GM10266 (cell line): ENCODE measurements around the gene TP73.

Source experiments
- DNase-seq: peaks from one replicate; pipeline ENCODE4 v3.0.0; 2012; ENCODE audit errors: extremely low spot score
- TF ChIP-seq, protein P1 (sequence below): IDR thresholded peaks from 2 replicates; pipeline ENCODE4 v1.5.1; 2012; ENCODE audit warnings: mild to moderate bottlenecking, low read depth; ENCODE audit not compliant: control insufficient read depth, insufficient read depth; ENCODE audit errors: missing control alignments

TP73 gene

DNA sequence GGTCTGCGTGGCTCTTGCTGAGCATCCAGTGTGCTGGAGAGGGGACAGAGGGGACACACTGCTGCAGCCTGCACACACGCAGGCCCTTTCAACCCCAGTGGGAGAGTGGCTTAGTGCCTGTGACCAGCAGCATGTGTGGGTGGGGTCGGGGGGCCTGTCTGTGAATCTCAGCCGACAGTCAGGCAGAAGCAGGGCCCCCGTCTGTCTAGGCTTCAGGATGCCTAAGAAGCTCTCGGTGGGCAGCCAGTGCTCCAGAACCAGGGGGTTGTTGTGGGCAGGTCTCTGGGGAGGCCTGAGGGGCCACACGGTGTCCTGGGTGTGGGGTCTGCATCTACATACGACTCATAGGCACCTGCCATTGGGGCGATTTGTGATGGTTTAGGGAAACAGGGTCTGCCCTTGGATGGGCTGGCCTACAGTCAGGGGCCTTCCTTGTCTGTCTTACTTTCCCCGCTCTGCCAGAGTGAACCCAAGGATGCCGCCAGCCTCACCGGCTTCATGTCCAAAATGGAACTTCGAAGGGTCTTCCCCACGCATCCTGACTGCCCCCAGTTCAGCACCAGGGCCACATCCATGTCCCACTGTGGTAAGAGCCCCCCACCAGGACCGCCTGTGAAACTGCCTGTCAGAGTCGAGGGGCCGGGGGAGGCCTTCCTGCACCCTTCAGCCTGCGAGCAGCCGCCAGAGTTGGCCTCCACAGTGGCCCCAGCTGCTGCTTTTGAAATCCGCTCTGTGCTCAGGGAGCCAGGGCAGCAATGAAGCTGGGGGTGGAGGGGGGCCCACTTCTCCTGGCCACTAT lies 101.5 kb downstream of the TP73 start:
- DNase-seq = no peak
- TF ChIP-seq, protein P1, sequence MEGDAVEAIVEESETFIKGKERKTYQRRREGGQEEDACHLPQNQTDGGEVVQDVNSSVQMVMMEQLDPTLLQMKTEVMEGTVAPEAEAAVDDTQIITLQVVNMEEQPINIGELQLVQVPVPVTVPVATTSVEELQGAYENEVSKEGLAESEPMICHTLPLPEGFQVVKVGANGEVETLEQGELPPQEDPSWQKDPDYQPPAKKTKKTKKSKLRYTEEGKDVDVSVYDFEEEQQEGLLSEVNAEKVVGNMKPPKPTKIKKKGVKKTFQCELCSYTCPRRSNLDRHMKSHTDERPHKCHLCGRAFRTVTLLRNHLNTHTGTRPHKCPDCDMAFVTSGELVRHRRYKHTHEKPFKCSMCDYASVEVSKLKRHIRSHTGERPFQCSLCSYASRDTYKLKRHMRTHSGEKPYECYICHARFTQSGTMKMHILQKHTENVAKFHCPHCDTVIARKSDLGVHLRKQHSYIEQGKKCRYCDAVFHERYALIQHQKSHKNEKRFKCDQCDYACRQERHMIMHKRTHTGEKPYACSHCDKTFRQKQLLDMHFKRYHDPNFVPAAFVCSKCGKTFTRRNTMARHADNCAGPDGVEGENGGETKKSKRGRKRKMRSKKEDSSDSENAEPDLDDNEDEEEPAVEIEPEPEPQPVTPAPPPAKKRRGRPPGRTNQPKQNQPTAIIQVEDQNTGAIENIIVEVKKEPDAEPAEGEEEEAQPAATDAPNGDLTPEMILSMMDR = no peak

DNA sequence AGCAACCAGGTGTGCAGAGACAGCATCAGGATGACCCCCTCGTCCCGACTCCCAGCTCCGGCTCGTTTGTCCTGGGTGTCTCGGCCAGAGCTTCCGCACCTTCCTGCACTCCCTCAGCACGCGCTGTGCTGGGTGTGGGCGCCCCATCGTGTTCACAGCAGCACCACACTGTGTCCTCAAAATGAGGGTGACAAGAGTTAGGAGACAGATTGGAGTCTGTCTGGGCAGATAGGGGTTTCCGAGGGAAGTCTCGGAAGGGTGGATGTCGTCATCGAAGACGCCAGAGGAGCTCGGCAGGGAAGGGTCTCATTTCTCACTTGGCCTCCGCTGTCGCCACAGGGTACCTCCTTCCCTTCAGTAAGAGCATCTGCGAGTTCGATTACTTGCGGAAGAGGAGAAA lies 104.1 kb downstream of the TP73 start:
- TF ChIP-seq, protein P1 = no peak
- DNase-seq = no peak

DNA sequence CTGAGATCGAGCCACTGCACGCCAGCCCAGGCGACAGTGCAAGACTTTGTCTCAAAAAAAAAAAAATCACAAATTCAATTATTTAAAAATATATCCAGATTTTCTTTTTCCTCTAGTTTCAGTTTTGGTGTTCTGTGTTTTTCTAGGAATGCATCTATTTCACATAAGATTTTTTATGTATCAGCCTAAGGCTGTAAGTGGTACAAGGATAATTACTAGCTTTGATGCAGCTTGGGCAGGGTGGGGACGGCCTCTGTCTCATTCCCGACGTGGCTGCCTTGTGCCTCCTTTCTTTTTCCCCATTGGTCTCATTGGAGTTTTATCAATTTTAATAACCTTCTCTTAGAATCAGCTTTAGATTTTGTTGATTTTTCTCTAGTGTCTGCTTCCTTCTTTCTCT lies 106.8 kb downstream of the TP73 start:
- TF ChIP-seq, protein P1 = no peak
- no peak for DNase-seq

DNA sequence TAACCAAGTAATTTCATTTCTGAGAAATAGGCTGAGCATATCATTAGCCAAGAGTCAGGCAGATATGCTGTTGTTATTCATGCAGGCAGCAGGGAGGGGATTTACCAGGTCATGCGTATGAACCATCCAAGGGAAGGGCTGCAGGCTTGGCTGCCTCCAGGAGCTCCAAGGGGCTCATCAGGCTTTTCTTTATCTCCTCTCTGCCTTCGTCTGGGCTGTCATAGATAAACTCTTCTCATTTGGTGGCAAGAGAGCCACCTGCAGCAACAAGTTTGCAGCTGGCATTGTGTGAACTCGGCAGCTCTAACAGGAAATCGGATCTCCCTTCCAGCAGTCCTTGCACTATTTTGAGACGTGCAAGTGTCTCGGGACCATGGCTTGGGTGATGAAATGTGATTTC lies 107.5 kb downstream of the TP73 start:
- TF ChIP-seq, protein P1 = no peak
- no peak for DNase-seq

DNA sequence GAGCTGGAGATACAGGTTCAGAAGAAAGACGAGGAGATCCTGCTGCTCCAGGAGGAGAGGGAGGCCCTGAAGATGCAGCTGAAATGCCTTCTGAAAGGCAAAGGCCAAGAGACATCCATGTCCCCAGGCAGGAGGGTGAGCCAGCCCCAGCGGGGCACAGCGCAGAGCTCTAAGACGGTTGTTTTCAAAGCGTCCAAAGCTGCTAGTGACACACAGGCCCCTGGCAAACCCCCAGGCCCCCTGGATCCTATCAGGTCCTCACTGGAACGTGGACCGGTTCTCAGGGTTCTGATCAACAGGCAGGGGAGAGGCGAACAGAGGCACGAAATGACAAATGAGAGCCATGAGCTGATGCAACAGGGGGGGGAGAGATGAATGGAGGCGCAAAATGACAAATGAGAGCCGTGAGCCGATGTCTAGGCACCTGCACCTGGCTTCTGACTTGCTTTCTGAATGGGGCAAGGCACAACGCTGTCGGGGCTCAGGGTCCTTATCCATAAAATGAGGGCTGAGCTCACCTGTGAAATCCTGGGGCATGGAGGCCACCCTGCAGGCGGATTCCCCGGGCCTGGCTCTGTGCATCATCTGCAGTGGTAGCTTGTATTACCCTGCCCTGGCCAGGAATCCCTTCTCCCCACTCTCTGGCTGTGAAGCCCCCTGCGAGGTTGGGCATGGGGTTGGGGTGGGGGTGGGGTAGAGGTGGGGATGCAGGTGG lies 109.1 kb downstream of the TP73 start:
- TF ChIP-seq, protein P1 = no peak
- DNase-seq = no peak

DNA sequence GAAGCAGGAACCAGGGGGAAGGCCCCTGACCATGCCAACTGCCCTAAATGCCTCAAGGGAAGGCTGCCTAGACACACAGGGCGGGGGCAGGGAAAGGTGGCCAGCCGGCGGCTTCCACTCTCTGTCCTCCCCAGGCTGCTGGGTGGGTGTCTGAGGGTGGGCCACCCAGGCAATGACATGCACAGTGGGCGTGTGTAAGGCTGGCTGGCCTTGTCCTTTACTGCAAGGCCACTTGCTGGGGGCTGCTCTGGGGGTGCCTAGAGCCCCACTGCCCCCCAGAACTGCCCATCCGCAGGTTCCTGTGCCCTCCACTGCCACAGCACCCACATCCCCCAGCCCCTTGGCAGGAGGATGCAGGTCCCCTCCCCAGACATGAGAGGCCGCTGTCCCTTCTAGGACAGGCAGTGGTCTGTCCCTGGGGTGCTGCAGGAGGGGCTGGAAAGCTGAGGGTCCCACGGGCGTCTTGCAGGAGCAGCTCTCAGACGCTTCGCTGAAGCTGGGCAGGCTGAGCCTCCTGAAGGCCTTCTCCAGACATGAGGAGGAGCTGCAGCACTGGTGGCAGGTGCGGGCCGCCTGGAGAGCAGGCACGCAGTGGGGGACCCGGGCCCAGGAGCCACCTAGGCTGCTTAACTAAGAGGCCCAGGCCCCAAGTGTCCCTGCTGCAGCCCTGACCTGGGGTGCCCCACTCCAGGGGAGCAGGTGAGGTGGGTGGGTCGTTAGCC lies 110.0 kb downstream of the TP73 start:
- DNase-seq = no peak
- TF ChIP-seq, protein P1 = no peak
